GM23248 (cell line): Measurements from ENCODE around the gene EEIG2. TPM values are rescaled to one million over a fixed set of nuclear protein-coding genes. Genes with fewer than 3 reads are reported as not detected.
"Not testable (repeated sequence)": the region's sequence is repeated elsewhere in the genome, so short reads cannot be mapped to it uniquely, and the experiment has no call there.

Experiments used
- DNase-seq: peaks from one replicate; pipeline ENCODE4 v3.0.0-alpha.2; 2015
- H2AFZ ChIP-seq: fragments of 200-600 bp; sonication (generic); 2 replicates; pipeline ENCODE4 v1.6.1; 2016; ENCODE audit warnings: antibody characterized with exemption
- H3F3A ChIP-seq: fragments of 200-600 bp; sonication (generic); 2 replicates; pipeline ENCODE4 v1.6.1; 2016; ENCODE audit warnings: mild to moderate bottlenecking, antibody characterized with exemption, mixed run types; ENCODE audit not compliant: insufficient read depth
- H3K27ac ChIP-seq: fragments of 200-600 bp; sonication (generic); 2 replicates; pipeline ENCODE4 v1.5.1; 2016; ENCODE audit warnings: mild to moderate bottlenecking
- H3K27me3 ChIP-seq: fragments of 200-600 bp; sonication (generic); replicated peaks from 2 replicates; pipeline ENCODE4 v1.6.1; 2016; ENCODE audit warnings: mild to moderate bottlenecking; ENCODE audit not compliant: insufficient read depth
- H3K36me3 ChIP-seq: fragments of 200-600 bp; sonication (generic); 2 replicates; pipeline ENCODE4 v1.6.1; 2016; ENCODE audit warnings: low read depth, mild to moderate bottlenecking
- H3K4me1 ChIP-seq: fragments of 200-600 bp; sonication (generic); 2 replicates; pipeline ENCODE4 v1.6.1; 2016; ENCODE audit warnings: mild to moderate bottlenecking; ENCODE audit not compliant: insufficient read depth
- H3K4me2 ChIP-seq: fragments of 200-600 bp; sonication (generic); one replicate; pipeline ENCODE4 v1.6.1; 2016; ENCODE audit warnings: mild to moderate bottlenecking; ENCODE audit not compliant: unreplicated experiment
- H3K4me3 ChIP-seq: fragments of 200-600 bp; sonication (generic); 2 replicates; pipeline ENCODE4 v1.5.1; 2016; ENCODE audit warnings: mild to moderate bottlenecking
- H3K79me2 ChIP-seq: fragments of 200-600 bp; sonication (generic); 2 replicates; pipeline ENCODE4 v1.6.1; 2016; ENCODE audit warnings: mild to moderate bottlenecking; ENCODE audit not compliant: insufficient read depth
- H3K9ac ChIP-seq: fragments of 200-600 bp; sonication (generic); 2 replicates; pipeline ENCODE4 v1.6.1; 2016; ENCODE audit warnings: mild to moderate bottlenecking
- H3K9me2 ChIP-seq: fragments of 200-600 bp; sonication (generic); 2 replicates; pipeline ENCODE4 v1.6.1; 2016; ENCODE audit warnings: mixed run types, mild to moderate bottlenecking, moderate library complexity; ENCODE audit not compliant: insufficient read depth
- H3K9me3 ChIP-seq: fragments of 200-600 bp; sonication (generic); one replicate; pipeline ENCODE4 v1.6.1; 2017; ENCODE audit warnings: low read depth
- H4K20me1 ChIP-seq: fragments of 200-600 bp; sonication (generic); 2 replicates; pipeline ENCODE4 v1.6.0; 2016; ENCODE audit not compliant: insufficient read depth
- EZH2 ChIP-seq: fragments of 200-600 bp; sonication (generic); IDR thresholded peaks from 2 replicates; pipeline ENCODE4 v1.6.1; 2018; ENCODE audit warnings: antibody characterized with exemption, mild to moderate bottlenecking; ENCODE audit not compliant: insufficient read depth, poor library complexity, severe bottlenecking
- EZH2phosphoT487 ChIP-seq: fragments of 200-600 bp; sonication (generic); IDR thresholded peaks from 2 replicates; pipeline ENCODE4 v1.6.1; 2018; ENCODE audit warnings: antibody characterized with exemption, moderate library complexity, mild to moderate bottlenecking, low read depth; ENCODE audit not compliant: insufficient read depth
- WGBS, 2 experiments: methylation state at CpG; one replicate each; pipeline ENCODE4 v1.1.6; 2015 to 2017; ENCODE audit warnings: low lambda C conversion rate in 2 of 2, low coverage in 1 of 2; ENCODE audit errors: missing lambda C conversion rate in 2 of 2; 5-methylcytosine and 5-hydroxymethylcytosine counted together
- in situ Hi-C: fragments of 300-500 bp; cut with MboI; formaldehyde crosslinking; loops from 2 replicates; pipeline ENCODE4 v1.15.0; 2020
- polyA plus RNA-seq: library from polyadenylated mRNA; unstranded; fragments of >200 nt; fragmentation: Nextera tagmentation; extraction: Ambion mirVana; gene quantifications from 2 replicates; pipeline ENCODE4 v1.2.1, GENCODE V29; 2016
- total RNA-seq: library from RNA; depleted of rRNA; stranded (reverse); fragments of >200 nt; shearing (Covaris generic); gene quantifications from 2 replicates; pipeline ENCODE4 v1.2.3, GENCODE V29; 2014

The EEIG2 gene
- total and polyA plus RNA-seq, 2 experiments from 2014 or later = 0.70 to 5.4 TPM

DNA sequence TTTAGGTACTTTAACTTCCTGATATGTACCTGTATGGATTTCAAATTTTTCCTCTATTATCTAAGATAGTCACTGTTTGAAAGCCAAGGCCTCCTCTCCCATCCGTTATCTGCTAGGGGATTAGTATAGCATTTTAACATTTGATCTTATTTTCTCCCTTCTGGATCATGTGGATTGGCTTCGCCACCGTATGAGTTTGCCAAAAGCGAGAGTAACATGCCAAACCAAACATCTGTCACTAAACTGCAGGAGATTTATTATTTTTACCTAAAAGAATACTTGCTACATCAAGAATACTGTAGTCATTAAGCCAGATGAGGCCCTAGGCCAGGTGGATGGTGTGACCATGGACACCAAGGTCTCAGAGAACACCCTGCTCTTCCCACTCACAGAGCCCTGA, 28.5 kb upstream of the EEIG2 start:
- H4K20me1 ChIP-seq = no peaks in the 10 kb centered on the region
- no peak overlapping the region for H3K4me3 ChIP-seq
- H3K79me2 ChIP-seq = no peaks in the 10 kb centered on the region
- no peaks in the 10 kb centered on the region for H3K9me2 ChIP-seq
- TF ChIP-seq EZH2 (no peak), EZH2phosphoT487 (no peak)
- 49 to 55% methylated on average over 4 of the region's 4 CpGs for WGBS, 2 experiments
- no peak overlapping the region for H3K27ac ChIP-seq
- H3K4me2 ChIP-seq = no peak overlapping the region
- H3K4me1 ChIP-seq = no peaks in the 10 kb centered on the region
- DNase-seq = no peak
- H2AFZ ChIP-seq = no peak overlapping the region
- no peaks in the 10 kb centered on the region for H3K36me3 ChIP-seq
- in situ Hi-C loops = no loop called here
- H3K9ac ChIP-seq = no peak overlapping the region
- H3F3A ChIP-seq = no peaks in the 10 kb centered on the region
- no peaks in the 10 kb centered on the region for H3K9me3 ChIP-seq
- no peaks in the 10 kb centered on the region; the same call in 1 of the 2 replicates for H3K27me3 ChIP-seq

DNA sequence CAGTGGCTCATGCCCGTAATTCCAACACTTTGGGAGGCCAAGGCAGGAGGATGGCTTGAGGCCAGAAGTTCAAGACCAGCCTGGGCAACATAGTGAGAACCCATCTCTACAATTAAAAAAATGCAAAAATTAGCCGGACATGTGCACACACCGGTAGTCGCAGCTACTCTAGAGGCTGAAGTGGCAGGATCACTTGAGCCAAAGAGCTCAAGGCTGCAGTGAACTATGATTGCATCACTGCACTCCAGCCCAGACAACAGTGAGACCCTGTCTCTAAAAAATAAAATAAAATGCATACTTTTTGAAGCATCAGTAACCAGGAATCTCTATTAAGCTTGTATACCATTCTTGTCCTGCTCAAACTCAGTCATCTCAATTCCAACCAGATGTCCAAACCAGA, 27.2 kb upstream of the EEIG2 start:
- Histone ChIP-seq H3K79me2 (no peaks in the 10 kb centered on the region), H3K27me3 (no peaks in the 10 kb centered on the region; the same call in 1 of the 2 replicates), H3K4me2 (no peak overlapping the region), H3K9ac (no peak overlapping the region), H3F3A (no peaks in the 10 kb centered on the region), H3K9me2 (no peaks in the 10 kb centered on the region), H3K4me3 (no peak overlapping the region), H4K20me1 (no peaks in the 10 kb centered on the region), H2AFZ (no peak overlapping the region), H3K4me1 (no peaks in the 10 kb centered on the region), H3K36me3 (no peaks in the 10 kb centered on the region), H3K27ac (no peak overlapping the region), H3K9me3 (no peaks in the 10 kb centered on the region)
- in situ Hi-C loops = no loop called here
- 66 to 67% methylated on average over 4 of the region's 4 CpGs for WGBS, 2 experiments
- TF ChIP-seq EZH2 = no peak
- no peak for TF ChIP-seq EZH2phosphoT487
- DNase-seq = no peak

DNA sequence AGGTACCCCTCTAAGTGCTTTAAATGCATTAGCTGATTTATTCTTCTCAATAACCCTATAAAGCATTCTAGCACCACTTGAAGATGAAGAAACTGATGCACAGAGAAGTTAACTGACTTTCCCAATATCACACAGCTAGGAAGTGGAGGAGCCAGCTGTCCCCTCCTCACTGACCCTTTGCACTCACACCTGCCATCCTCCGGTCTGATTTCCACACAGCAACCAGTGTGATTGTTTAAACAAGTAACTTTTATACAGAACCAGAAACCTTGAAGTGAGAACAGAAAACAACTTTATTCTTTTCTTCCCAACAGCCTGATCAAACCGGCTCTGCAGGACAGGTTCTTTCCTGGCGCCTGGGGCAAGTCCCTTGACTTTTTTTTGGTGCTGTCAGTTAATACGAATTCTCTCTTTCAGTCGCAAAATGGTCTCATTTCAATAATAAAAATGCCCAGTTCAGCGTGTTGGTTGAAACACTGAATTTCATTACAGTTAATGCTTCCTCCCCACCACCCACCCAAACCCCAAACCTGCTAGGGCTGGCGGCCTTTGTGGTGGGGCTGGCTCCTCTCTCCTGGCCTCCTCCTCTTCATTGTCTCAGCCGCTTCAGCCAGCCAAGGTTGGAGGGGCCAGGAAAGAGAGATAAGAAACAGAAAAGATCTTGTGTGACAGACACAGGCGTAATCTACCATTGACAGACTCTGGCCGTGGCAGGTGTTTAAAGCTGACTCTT, 26.4 kb upstream of the EEIG2 start:
- Histone ChIP-seq H3K4me2 (no peak overlapping the region), H3K4me3 (no peak overlapping the region), H3F3A (no peaks in the 10 kb centered on the region), H3K36me3 (no peaks in the 10 kb centered on the region), H3K79me2 (no peaks in the 10 kb centered on the region), H4K20me1 (no peaks in the 10 kb centered on the region), H3K9me2 (no peaks in the 10 kb centered on the region), H3K27ac (no peak overlapping the region), H3K4me1 (no peaks in the 10 kb centered on the region), H3K27me3 (no peaks in the 10 kb centered on the region; the same call in 1 of the 2 replicates), H2AFZ (no peak overlapping the region), H3K9me3 (no peaks in the 10 kb centered on the region), H3K9ac (no peak overlapping the region)
- 43 to 48% methylated on average over 10 of the region's 10 CpGs for WGBS, 2 experiments
- in situ Hi-C loops = no loop called here
- no peak for TF ChIP-seq EZH2phosphoT487
- TF ChIP-seq EZH2 = no peak
- DNase-seq = no peak

DNA sequence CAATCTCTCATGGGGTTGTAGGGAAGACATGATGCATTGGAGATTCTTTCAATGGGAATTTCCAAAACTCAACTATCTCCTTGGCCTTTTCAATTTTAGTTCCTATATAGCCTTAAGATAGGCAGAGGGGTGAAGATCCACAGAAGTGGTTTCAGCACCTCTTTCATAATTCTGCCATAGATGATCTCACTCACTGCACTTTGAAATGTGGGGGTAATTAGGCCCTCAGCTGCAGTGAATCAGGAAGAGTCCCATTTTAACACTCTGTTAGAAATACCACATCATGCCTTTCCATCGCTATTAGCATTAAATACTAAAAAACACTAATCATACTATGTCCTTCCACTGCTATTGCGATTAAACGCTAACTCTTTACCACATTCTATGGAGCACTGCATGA, 25.1 kb upstream of the EEIG2 start:
- H4K20me1 ChIP-seq = no peaks in the 10 kb centered on the region
- H3F3A ChIP-seq = no peaks in the 10 kb centered on the region
- in situ Hi-C loops = no loop called here
- WGBS, 2 experiments = 80 to 83% methylated on average over 3 of the region's 3 CpGs
- H3K9me3 ChIP-seq = no peaks in the 10 kb centered on the region
- no peaks in the 10 kb centered on the region for H3K36me3 ChIP-seq
- no peak for DNase-seq
- no peaks in the 10 kb centered on the region for H3K79me2 ChIP-seq
- H3K4me2 ChIP-seq = no peak overlapping the region
- peaks cover 9% of the 10 kb centered on the region; the same call in 1 of the 2 replicates for H3K27me3 ChIP-seq
- H3K27ac ChIP-seq = no peak overlapping the region
- H3K4me1 ChIP-seq = no peaks in the 10 kb centered on the region
- no peak for TF ChIP-seq EZH2
- TF ChIP-seq EZH2phosphoT487 = no peak
- no peak overlapping the region for H3K9ac ChIP-seq
- no peak overlapping the region for H3K4me3 ChIP-seq
- H2AFZ ChIP-seq = no peak overlapping the region
- H3K9me2 ChIP-seq = no peaks in the 10 kb centered on the region

DNA sequence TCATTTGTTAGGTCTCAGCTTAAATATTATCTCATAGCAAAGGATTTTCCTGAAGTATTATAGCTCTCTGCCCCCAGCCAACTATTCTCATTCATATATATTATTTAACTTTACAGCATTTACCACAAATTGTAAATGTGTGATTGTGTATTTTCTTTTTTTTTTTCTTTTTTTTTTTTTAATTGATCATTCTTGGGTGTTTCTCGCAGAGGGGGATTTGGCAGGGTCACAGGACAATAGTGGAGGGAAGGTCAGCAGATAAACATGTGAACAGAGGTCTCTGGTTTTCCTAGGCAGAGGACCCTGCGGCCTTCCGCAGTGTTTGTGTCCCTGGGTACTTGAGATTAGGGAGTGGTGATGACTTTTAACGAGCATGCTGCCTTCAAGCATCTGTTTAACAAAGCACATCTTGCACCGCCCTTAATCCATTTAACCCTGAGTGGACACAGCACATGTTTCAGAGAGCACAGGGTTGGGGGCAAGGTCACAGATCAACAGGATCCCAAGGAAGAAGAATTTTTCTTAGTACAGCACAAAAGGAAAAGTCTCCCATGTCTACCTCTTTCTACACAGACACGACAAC, 24.5 kb upstream of the EEIG2 start:
- DNase-seq, H3K27ac ChIP-seq, H3F3A ChIP-seq, H3K9ac ChIP-seq, H3K79me2 ChIP-seq, H4K20me1 ChIP-seq, H3K4me3 ChIP-seq, H3K4me1 ChIP-seq, H3K4me2 ChIP-seq, in situ Hi-C loops, H3K9me3 ChIP-seq, H3K36me3 ChIP-seq, H2AFZ ChIP-seq, H3K9me2 ChIP-seq: not testable (repeated sequence)
- WGBS, 2 experiments = 74 to 76% methylated on average over 4 to 5 of the region's 6 CpGs
- 0 out of 2 replicates have a peak, but pooled peaks cover 13% of the 10 kb centered on the region for H3K27me3 ChIP-seq

DNA sequence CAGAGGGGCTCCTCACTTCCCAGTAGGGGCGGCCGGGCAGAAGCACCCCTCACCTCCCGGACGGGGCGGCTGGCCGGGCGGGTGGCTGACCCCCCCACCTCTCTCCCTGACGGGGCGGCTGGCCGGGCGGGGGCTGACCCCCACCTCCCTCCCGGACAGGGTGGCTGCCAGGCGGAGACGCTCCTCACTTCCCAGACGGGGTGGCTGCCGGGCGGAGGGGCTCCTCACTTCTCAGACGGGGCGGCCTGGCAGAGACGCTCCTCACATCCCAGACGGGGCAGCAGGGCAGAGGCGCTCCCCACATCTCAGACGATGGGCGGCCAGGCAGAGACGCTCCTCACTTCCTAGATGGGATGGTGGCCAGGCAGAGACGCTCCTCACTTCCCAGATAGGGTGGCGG, 23.9 kb upstream of the EEIG2 start:
- H3K36me3 ChIP-seq, in situ Hi-C loops, H3K4me3 ChIP-seq, H4K20me1 ChIP-seq, H3K9ac ChIP-seq, H3K9me2 ChIP-seq, H3K79me2 ChIP-seq, H3K4me2 ChIP-seq, H3K9me3 ChIP-seq, H3F3A ChIP-seq, H3K27ac ChIP-seq, DNase-seq, H2AFZ ChIP-seq, H3K4me1 ChIP-seq: not testable (repeated sequence)
- 0 out of 2 replicates have a peak, but pooled peaks cover 13% of the 10 kb centered on the region for H3K27me3 ChIP-seq
- WGBS, 2 experiments = 78 to 85% methylated on average over 6 to 27 of the region's 27 CpGs

DNA sequence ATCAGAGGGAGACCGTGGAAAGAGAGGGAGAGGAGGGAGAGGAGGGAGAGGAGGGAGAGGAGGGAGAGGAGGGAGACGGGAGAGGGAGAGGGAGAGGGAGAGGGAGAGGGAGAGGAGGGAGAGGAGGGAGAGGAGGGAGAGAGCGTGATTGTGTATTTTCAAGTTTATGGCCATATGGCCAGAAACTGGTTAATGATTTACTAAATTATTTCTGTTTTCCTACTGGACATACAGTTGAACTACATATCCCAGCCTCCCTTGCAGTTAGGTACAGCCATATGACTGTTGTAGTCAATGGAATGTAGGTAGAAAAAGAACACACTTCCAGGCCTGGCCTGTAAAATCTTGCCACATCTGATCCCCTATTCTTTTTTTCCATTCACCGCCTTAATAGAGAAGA, 23.1 kb upstream of the EEIG2 start:
- H3K9me3 ChIP-seq, H3K9me2 ChIP-seq, H4K20me1 ChIP-seq, H3K4me3 ChIP-seq, H3F3A ChIP-seq, H3K9ac ChIP-seq, H3K4me2 ChIP-seq, H3K27ac ChIP-seq, DNase-seq, H3K36me3 ChIP-seq, H2AFZ ChIP-seq, H3K4me1 ChIP-seq, H3K79me2 ChIP-seq, in situ Hi-C loops: not testable (repeated sequence)
- H3K27me3 ChIP-seq = 0 out of 2 replicates have a peak, but pooled peaks cover 13% of the 10 kb centered on the region
- 34 to 66% methylated on average over 2 to 4 of the region's 4 CpGs for WGBS, 2 experiments
